ENCODE data around the gene LGI1. TPM values are rescaled to one million over a fixed set of nuclear protein-coding genes. Genes with fewer than 3 reads are reported as not detected.

LGI1 gene
- total and polyA plus RNA-seq, 2 of the 8 experiments (the other 6 are each of a cell fraction or from before 2014, with no cell fraction given) = 0.15 TPM; not detected in 1

DNA sequence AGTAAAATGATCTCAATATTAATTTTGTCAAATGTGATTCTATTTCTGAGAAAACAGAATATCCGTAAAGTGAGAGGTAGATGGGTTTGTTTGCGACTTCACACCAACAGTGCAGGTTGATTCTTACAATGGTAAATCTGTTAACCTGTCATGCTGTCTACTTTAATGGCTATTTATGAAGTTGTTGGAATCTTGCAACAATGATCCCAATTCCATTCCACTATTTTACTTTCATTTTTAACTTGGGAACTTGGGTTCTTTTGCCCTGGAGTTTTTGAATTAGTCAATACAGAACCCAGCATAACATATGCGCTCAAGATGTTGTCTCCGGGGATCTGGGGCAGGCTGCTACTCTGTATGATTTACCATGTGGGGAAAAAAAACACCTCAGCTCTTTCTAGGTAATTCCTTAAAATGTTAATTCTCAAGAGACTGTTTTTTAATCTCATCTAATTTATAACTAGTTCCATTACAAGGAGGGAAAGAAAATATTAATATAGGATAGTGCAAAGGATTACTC, 1.2 kb downstream of the LGI1 start:
- CTCF ChIA-PET (ENCODE audit: partially characterized antibody) = interaction anchor here (0.9 to 11.2 kb wide), 5 partner anchors 9 to 56 kb away, joined by 3 to 76 read pairs (median 20); no protein-coding TSS in a partner anchor
- TF ChIP-seq EGR1 (IDR thresholded peaks at IDR 0.05; ENCODE audit: borderline replicate concordance, low read depth, low read length) (no peak), KDM4A (IDR thresholded peaks at IDR 0.05; ENCODE audit: low read depth, low read length, severe bottlenecking) (no peak), RBBP5 (IDR thresholded peaks at IDR 0.05; ENCODE audit: borderline replicate concordance, low read depth, low read length) (no peak), BACH1 (IDR thresholded peaks at IDR 0.05; ENCODE audit: low read length) (no peak), SIRT6 (IDR thresholded peaks at IDR 0.05; ENCODE audit: low read length) (no peak), SIX5 (IDR thresholded peaks at IDR 0.05; ENCODE audit: low read depth, low read length) (no peak), SP4 (IDR thresholded peaks at IDR 0.05; ENCODE audit: low read length) (no peak), RNF2 (IDR thresholded peaks at IDR 0.05; ENCODE audit: borderline replicate concordance, low read depth, low read length, missing control alignments, poor library complexity, severe bottlenecking) (no peak), NANOG (IDR thresholded peaks at IDR 0.05; ENCODE audit: insufficient read depth, low read depth, low read length, poor library complexity, severe bottlenecking) (no peak), CREB1 (IDR thresholded peaks at IDR 0.05) (no peak), RFX5 (IDR thresholded peaks at IDR 0.05; ENCODE audit: borderline replicate concordance, low read depth, low read length) (no peak)
- TF ChIP-seq, protein P1, sequence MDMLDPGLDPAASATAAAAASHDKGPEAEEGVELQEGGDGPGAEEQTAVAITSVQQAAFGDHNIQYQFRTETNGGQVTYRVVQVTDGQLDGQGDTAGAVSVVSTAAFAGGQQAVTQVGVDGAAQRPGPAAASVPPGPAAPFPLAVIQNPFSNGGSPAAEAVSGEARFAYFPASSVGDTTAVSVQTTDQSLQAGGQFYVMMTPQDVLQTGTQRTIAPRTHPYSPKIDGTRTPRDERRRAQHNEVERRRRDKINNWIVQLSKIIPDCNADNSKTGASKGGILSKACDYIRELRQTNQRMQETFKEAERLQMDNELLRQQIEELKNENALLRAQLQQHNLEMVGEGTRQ (IDR thresholded peaks at IDR 0.05; ENCODE audit: low read length) = no peak

More for the DNA sequence above, 1.2 kb downstream of the LGI1 start:
- Histone ChIP-seq H3K4me1 (replicated peaks in 1 of 4; ENCODE audit: control insufficient read depth in 3 of 4, insufficient read depth in 4 of 4, low read length in 3 of 4) (peaks cover 11 to 21% (median 13%) of the 10 kb centered on the region in 4 experiments; a peak in 5 of 7 replicates), H3K18ac (ENCODE audit: extremely low read depth, low read length) (no peak overlapping the region; the same call in 1 of the 2 replicates), H3K56ac (replicated peaks; ENCODE audit: insufficient read length, low read depth, low read length) (no peak overlapping the region), H3K79me1 (ENCODE audit: low read depth, low read length) (no peaks in the 10 kb centered on the region), H3K27ac (ENCODE audit: low read depth, low read length) (no peak overlapping the region), H3K4me2 (ENCODE audit: insufficient read depth in 1 of 2, low read depth in 2 of 2, low read length in 2 of 2) (peak overlapping the region in 1 of 2 experiments; percentile 62; a peak in 2 of 4 replicates), H3K27me3 (replicated peaks in 1 of 4; ENCODE audit: control insufficient read depth in 3 of 4, extremely low read depth in 1 of 4, insufficient read depth in 3 of 4, low read length in 3 of 4) (peaks cover 0 to 3% (median 2%) of the 10 kb centered on the region in 4 experiments; a peak in 4 of 7 replicates), H4K5ac (ENCODE audit: insufficient read length, low read depth, low read length) (no peak overlapping the region), H2AK5ac (ENCODE audit: low read depth, low read length) (no peak overlapping the region), H3K14ac (ENCODE audit: insufficient read length) (no peak overlapping the region), H3K4me3 (ENCODE audit: extremely low read depth in 1 of 4, insufficient read depth in 2 of 4, low read depth in 3 of 4, low read length in 4 of 4) (peak overlapping the region in 1 of 4 experiments; percentile 1; a peak in 1 of 8 replicates), H3K23ac (ENCODE audit: insufficient read length) (no peak overlapping the region), H3K23me2 (ENCODE audit: low read depth, low read length) (no peaks in the 10 kb centered on the region), H3K36me3 (ENCODE audit: control insufficient read depth in 2 of 4, insufficient read depth in 4 of 4, low read length in 3 of 4) (no peaks in the 10 kb centered on the region), H3K9ac (replicated peaks in 1 of 4; ENCODE audit: extremely low read depth in 1 of 4, low read depth in 3 of 4, low read length in 3 of 4) (no peak overlapping the region), H2AFZ (ENCODE audit: low read length) (no peak overlapping the region), H2BK5ac (ENCODE audit: low read depth, low read length) (no peak overlapping the region), H3K79me2 (ENCODE audit: control insufficient read depth in 1 of 2, insufficient read depth in 2 of 2, low read length in 2 of 2) (no peaks in the 10 kb centered on the region; a peak in 1 of 4 replicates), H3K4ac (replicated peaks; ENCODE audit: insufficient read length, low read depth, low read length) (no peak overlapping the region), H2BK15ac (ENCODE audit: low read length) (no peak overlapping the region), H3K9me3 (ENCODE audit: insufficient read depth in 2 of 2, low read depth in 1 of 2, low read length in 1 of 2) (no peaks in the 10 kb centered on the region), H2BK20ac (ENCODE audit: low read length) (no peak overlapping the region), H4K8ac (ENCODE audit: extremely low read depth, insufficient read depth, low read length) (no peak overlapping the region), H2BK120ac (replicated peaks; ENCODE audit: low read depth, low read length) (no peak overlapping the region), H4K20me1 (replicated peaks in 1 of 2; ENCODE audit: control insufficient read depth in 1 of 2, insufficient read depth in 2 of 2, low read length in 2 of 2) (no peaks in the 10 kb centered on the region), H4K91ac (replicated peaks; ENCODE audit: insufficient read length, low read length) (no peak overlapping the region), H2BK12ac (ENCODE audit: low read depth, low read length) (no peak overlapping the region)
- FAIRE-seq = no peak
- POLR2A ChIA-PET (ENCODE audit: partially characterized antibody) = no interaction called here
- 91% methylated on average over 4 of the region's 4 CpGs; no CpG with 5 or more reads in 1 of the 2 experiments for WGBS, 2 experiments (ENCODE audit: extremely low coverage in 1 of 2, insufficient coverage in 1 of 2, insufficient read length in 1 of 2, insufficient replicate concordance in 2 of 2, low coverage in 1 of 2, low lambda C conversion rate in 2 of 2, missing lambda C conversion rate in 1 of 2)
- no peak for DNase-seq (ENCODE audit: low read depth in 1 of 2, low spot score in 2 of 2)
